B cell (primary cell): ENCODE data around the gene GRB10. TPM values are rescaled to one million over a fixed set of nuclear protein-coding genes. Genes with fewer than 3 reads are reported as not detected.

Experiments
- ATAC-seq: fragments of 200-7000 bp; cut with Tn5 transposase; one replicate; pipeline ENCODE4 v1.10.0; 2021; ENCODE audit warnings: low read depth, mild to moderate bottlenecking, moderate number of reproducible peaks, moderate library complexity
- CTCF ChIA-PET: fragments of 350-600 bp; sonication (Branson Sonifier 250); formaldehyde crosslinking; loops from one replicate; lab custom pipeline; 2021; ENCODE audit warnings: antibody characterized with exemption, inconsistent platforms; lab: Charles Lee
- POLR2A ChIA-PET: fragments of 350-600 bp; sonication (Branson Sonifier 250); formaldehyde crosslinking; loops from one replicate; lab custom pipeline; 2021; ENCODE audit warnings: antibody characterized with exemption; lab: Charles Lee
- DNase-seq: peaks from one replicate; pipeline ENCODE4 v3.0.0; 2013
- H2AFZ ChIP-seq: 2 replicates; pipeline ENCODE4 v1.6.1; 2012; ENCODE audit warnings: mild to moderate bottlenecking, low read depth, low read length; ENCODE audit not compliant: insufficient read depth, poor library complexity, severe bottlenecking
- H3K27ac ChIP-seq, 2 donors: 1 replicate in 1 of 2; 2 replicates in 1 of 2; pipeline ENCODE4 v1.5.1; 2012 to 2013; ENCODE audit warnings: low read length in 2 of 2, mild to moderate bottlenecking in 2 of 2, moderate library complexity in 1 of 2
- H3K27me3 ChIP-seq, 4 experiments: fragments of 200-600 bp in 1 of 4; sonication (generic) in 1 of 4; replicated peaks in 1 of 4; 1 replicate in 2 of 4; 2 replicates in 2 of 4; pipeline versions ENCODE4 v1.6.1 to v1.7.0; 2013 to 2016; ENCODE audit warnings: low read length in 3 of 4, mild to moderate bottlenecking in 2 of 4, mixed read lengths in 1 of 4, moderate library complexity in 1 of 4; ENCODE audit not compliant: insufficient read depth in 4 of 4, control insufficient read depth in 3 of 4; ENCODE audit errors: control extremely low read depth in 1 of 4
- H3K36me3 ChIP-seq, 2 experiments: replicated peaks in 1 of 2; 1 replicate in 1 of 2; 2 replicates in 1 of 2; pipeline versions ENCODE4 v1.6.1 to v1.7.1; 2013; ENCODE audit warnings: low read length in 1 of 2; ENCODE audit not compliant: insufficient read depth in 2 of 2, control insufficient read depth in 1 of 2; ENCODE audit errors: control extremely low read depth in 1 of 2, extremely low read depth in 1 of 2
- H3K4me1 ChIP-seq, 2 donors: fragments of 200-600 bp in 1 of 2; sonication (generic) in 1 of 2; 1 replicate in 1 of 2; 2 replicates in 1 of 2; pipeline versions ENCODE4 v1.5.1 to v1.6.1; 2013 to 2017; ENCODE audit warnings: low read length in 2 of 2; ENCODE audit not compliant: control insufficient read depth in 2 of 2, insufficient read depth in 2 of 2
- H3K4me2 ChIP-seq: replicated peaks from 2 replicates; pipeline ENCODE3; 2012; ENCODE audit warnings: mild to moderate bottlenecking, low read depth, low read length; ENCODE audit not compliant: poor library complexity, severe bottlenecking
- H3K4me3 ChIP-seq, 5 experiments: fragments of 200-600 bp in 1 of 5; sonication (generic) in 1 of 5; 1 replicate in 3 of 5; 2 replicates in 2 of 5; pipeline versions ENCODE4 v1.5.1 to v1.7.0; 2011 to 2016; ENCODE audit warnings: low read length in 4 of 5, mild to moderate bottlenecking in 4 of 5, low read depth in 2 of 5, control low read depth in 1 of 5, moderate library complexity in 1 of 5; ENCODE audit not compliant: insufficient read depth in 1 of 5; ENCODE audit errors: control extremely low read depth in 1 of 5, extremely low read depth in 1 of 5
- H3K79me2 ChIP-seq: fragments of 200-600 bp; sonication (generic); one replicate; pipeline ENCODE4 v1.6.0; 2016; ENCODE audit warnings: low read length; ENCODE audit not compliant: control insufficient read depth, insufficient read depth
- H3K9ac ChIP-seq: fragments of 200-600 bp; sonication (generic); 2 replicates; pipeline ENCODE4 v1.6.1; 2017; ENCODE audit warnings: mild to moderate bottlenecking, low read length, moderate library complexity
- H3K9me3 ChIP-seq, 3 donors: one replicate each; pipeline versions ENCODE4 v1.6.1 to v1.7.1; 2013; ENCODE audit warnings: low read length in 2 of 3; ENCODE audit not compliant: control insufficient read depth in 2 of 3, insufficient read depth in 1 of 3; ENCODE audit errors: control extremely low read depth in 1 of 3
- H4K20me1 ChIP-seq: 2 replicates; pipeline ENCODE4 v1.6.0; 2012; ENCODE audit warnings: mild to moderate bottlenecking, low read length; ENCODE audit not compliant: insufficient read depth, control insufficient read depth, poor library complexity, severe bottlenecking
- H3K27ac Mint-ChIP-seq: one replicate; pipeline ENCODE4 v1.8.0; 2021; ENCODE audit warnings: mixed read lengths
- H3K27me3 Mint-ChIP-seq: one replicate; pipeline ENCODE4 v1.8.0; 2021; ENCODE audit warnings: mixed read lengths
- H3K4me1 Mint-ChIP-seq: one replicate; pipeline ENCODE4 v1.8.0; 2021; ENCODE audit warnings: mixed read lengths
- H3K4me3 Mint-ChIP-seq: one replicate; pipeline ENCODE4 v1.8.0; 2021; ENCODE audit warnings: mixed read lengths
- H3K9me3 Mint-ChIP-seq: one replicate; pipeline ENCODE4 v1.8.0; 2022; ENCODE audit warnings: mixed read lengths; ENCODE audit not compliant: insufficient read depth
- CTCF ChIP-seq: fragments of 200-600 bp; IDR thresholded peaks from one replicate; pipeline ENCODE4 v1.8.0; 2022; ENCODE audit warnings: antibody characterized with exemption, mild to moderate bottlenecking
- EZH2 ChIP-seq: IDR thresholded peaks from 2 replicates; pipeline ENCODE4 v1.6.1; 2012; ENCODE audit warnings: borderline replicate concordance, low read depth, mild to moderate bottlenecking, moderate library complexity, low read length; ENCODE audit not compliant: insufficient read depth, poor library complexity, severe bottlenecking
- WGBS: methylation state at CpG from one replicate; pipeline ENCODE4 v1.1.5; 2013; ENCODE audit warnings: missing lambda C conversion rate; ENCODE audit not compliant: insufficient coverage; 5-methylcytosine and 5-hydroxymethylcytosine counted together
- intact Hi-C: fragments of 100-400 bp; cut with micrococcal nuclease; formaldehyde crosslinking; loops from one replicate; pipeline ENCODE4 v1.10.0; 2022
- polyA plus RNA-seq: library from polyadenylated mRNA; depleted of rRNA; stranded (reverse); fragments of >200 nt; gene quantifications from 2 replicates; pipeline ENCODE4 v1.2.3, GENCODE V29; 2012
- total RNA-seq, 2 donors: library from RNA; stranded (reverse); fragments of 120-200 nt in 1 of 2; gene quantifications; 1 replicate in 1 of 2; 2 replicates in 1 of 2; pipeline versions ENCODE4 v1.2.3 to v1.2.4, GENCODE V29; 2013 to 2022

The GRB10 gene
- total and polyA plus RNA-seq, 2 donors (not counting 1 experiment from before 2014, with no cell fraction given), result 0.04 TPM; not detected in 1

GRCh38 chr7:50648076-50648475 is 134.6 kb downstream of the GRB10 start:
- Histone ChIP-seq H3K79me2 (no peaks in the 10 kb centered on the region), H3K9ac (no peak overlapping the region), H3K9me3 (no peaks in the 10 kb centered on the region), H3K4me2 (no peak overlapping the region), H2AFZ (no peak overlapping the region), H3K4me3 (no peak overlapping the region), H3K27ac (no peak overlapping the region), H3K27me3 (no peaks in the 10 kb centered on the region), H3K4me1 (no peaks in the 10 kb centered on the region), H4K20me1 (no peaks in the 10 kb centered on the region), H3K36me3 (no peaks in the 10 kb centered on the region)
- Mint-ChIP-seq H3K27me3 (no peaks in the 10 kb centered on the region), H3K4me3 (no peak overlapping the region), H3K4me1 (no peaks in the 10 kb centered on the region), H3K27ac (no peak overlapping the region), H3K9me3 (no peaks in the 10 kb centered on the region)
- WGBS, result 97% methylated on average over 10 of the region's 11 CpGs
- ATAC-seq (no peak), DNase-seq (no peak)
- ChIA-PET CTCF (no interaction called here), POLR2A (no interaction called here)
- no peak for TF ChIP-seq EZH2
- TF ChIP-seq CTCF, result no peak
- intact Hi-C loops, result no loop called here

DNA sequence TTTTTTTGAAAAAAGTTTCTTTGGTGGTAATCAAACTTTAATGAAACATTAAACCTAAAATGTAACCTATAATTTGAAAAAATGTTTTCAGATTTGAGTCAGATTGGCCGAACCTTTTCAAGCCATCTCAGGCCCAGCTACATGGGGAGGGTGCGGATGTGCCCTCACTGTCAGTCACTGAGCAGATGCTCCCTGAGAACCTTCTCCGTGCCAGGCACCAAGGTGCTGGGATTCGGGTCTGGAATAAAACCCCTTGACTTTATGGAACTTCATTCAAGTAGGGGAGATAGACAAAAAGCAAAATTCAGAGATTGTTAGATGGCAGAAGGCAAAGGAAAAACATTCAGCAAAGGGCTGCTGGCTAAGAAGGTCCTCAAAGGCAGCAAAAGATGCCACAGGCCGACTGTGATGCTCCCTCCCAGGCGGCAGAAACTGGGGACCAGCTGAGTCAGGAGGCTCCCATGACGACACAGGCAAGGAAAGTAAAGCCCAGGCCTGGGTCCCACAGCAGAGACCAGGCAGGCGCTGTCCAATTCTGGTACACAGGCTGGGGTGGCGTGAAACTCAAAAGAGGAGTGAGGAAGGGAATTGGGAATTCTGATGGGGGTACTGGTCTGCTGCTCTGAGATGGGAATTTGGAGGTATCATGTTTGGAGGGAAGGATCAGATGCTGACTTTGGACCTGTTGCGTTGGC is 135.3 kb downstream of the GRB10 start:
- no peak overlapping the region for H3K27ac Mint-ChIP-seq
- Histone ChIP-seq H3K4me2 (no peak overlapping the region), H4K20me1 (no peaks in the 10 kb centered on the region), H3K4me3 (no peak overlapping the region), H3K36me3 (no peaks in the 10 kb centered on the region), H3K79me2 (no peaks in the 10 kb centered on the region), H3K27ac (no peak overlapping the region), H2AFZ (no peak overlapping the region), H3K4me1 (no peaks in the 10 kb centered on the region), H3K27me3 (no peaks in the 10 kb centered on the region), H3K9ac (no peak overlapping the region), H3K9me3 (no peaks in the 10 kb centered on the region)
- DNase-seq (no peak), ATAC-seq (no peak)
- no peaks in the 10 kb centered on the region for H3K4me1 Mint-ChIP-seq
- WGBS, result 95% methylated on average over 10 of the region's 10 CpGs
- ChIA-PET CTCF (interaction anchor here (3.6 kb wide), 1 partner anchor 15 kb away, joined by 24 read pairs; no protein-coding TSS in a partner anchor), POLR2A (no interaction called here)
- no peaks in the 10 kb centered on the region for H3K27me3 Mint-ChIP-seq
- H3K9me3 Mint-ChIP-seq, result no peaks in the 10 kb centered on the region
- no peak for TF ChIP-seq CTCF
- TF ChIP-seq EZH2, result no peak
- intact Hi-C loops, result no loop called here
- H3K4me3 Mint-ChIP-seq, result no peak overlapping the region
